GM12878 (cell line): ENCODE data around the gene NMT1. TPM values are rescaled to one million over a fixed set of nuclear protein-coding genes. Genes with fewer than 3 reads are reported as not detected.

Source experiments
- ATAC-seq: fragments of 200-7000 bp; cut with Tn5 transposase; 3 replicates; pipeline ENCODE4 v1.9.1; 2020; ENCODE audit warnings: mild to moderate bottlenecking, moderate library complexity
- BruUV-seq: library from RNA; stranded (reverse); fragments of 400-500 nt; replicated peaks from 2 replicates; lab custom pipeline; 2021; lab: Mats Ljungman, UMichigan
- CTCF ChIA-PET: fragments of 300-600 bp; sonication (Branson Sonifier 250); formaldehyde crosslinking; extraction: SDS; loops from one replicate; lab custom pipeline; 2021; ENCODE audit warnings: inconsistent platforms; lab: Yijun Ruan, JAX
- POLR2A ChIA-PET: fragments of 350-600 bp; formaldehyde crosslinking; extraction: SDS; loops from one replicate; lab custom pipeline; 2021; ENCODE audit warnings: inconsistent platforms; lab: Charles Lee
- RAD21 ChIA-PET: fragments of 300-600 bp; sonication (Branson Sonifier 250); formaldehyde crosslinking; loops from one replicate; lab custom pipeline; 2023; ENCODE audit warnings: antibody characterized with exemption; ENCODE audit not compliant: unreplicated experiment; lab: Charles Lee
- SMC1A ChIA-PET: fragments of 300-600 bp; sonication (Branson Sonifier 250); formaldehyde crosslinking; loops from one replicate; lab custom pipeline; 2023; ENCODE audit not compliant: unreplicated experiment, uncharacterized antibody; lab: Charles Lee
- DNase-seq: peaks from one replicate; pipeline ENCODE4 v3.0.0-alpha.2; 2011; ENCODE audit warnings: low read depth, low spot score
- FAIRE-seq: peaks from 3 replicates; lab custom pipeline; 2011; peaks lifted over from hg19 to GRCh38; lab: Jason Lieb, UNC
- H2AFZ ChIP-seq: 2 replicates; pipeline ENCODE4 v1.6.0; 2011; ENCODE audit warnings: low read depth, low read length, control low read depth; ENCODE audit not compliant: control insufficient read depth
- H3K27ac ChIP-seq: 2 replicates; pipeline ENCODE4 v1.5.1; 2011; ENCODE audit warnings: control low read depth; ENCODE audit not compliant: control insufficient read depth, insufficient read depth
- H3K27me3 ChIP-seq, 2 experiments: replicated peaks in 1 of 2; 2 replicates each; pipeline versions ENCODE4 v1.6.0 to v1.6.1; 2011; ENCODE audit warnings: low read length in 1 of 2; ENCODE audit not compliant: control insufficient read depth in 2 of 2, insufficient read depth in 2 of 2
- H3K36me3 ChIP-seq, 2 experiments: 2 replicates each; pipeline ENCODE4 v1.5.1; 2011; ENCODE audit warnings: low read length in 1 of 2; ENCODE audit not compliant: control insufficient read depth in 2 of 2, insufficient read depth in 2 of 2
- H3K4me1 ChIP-seq: 2 replicates; pipeline ENCODE4 v1.6.1; 2011; ENCODE audit warnings: mild to moderate bottlenecking, low read length, moderate library complexity, mixed read lengths; ENCODE audit not compliant: control insufficient read depth, insufficient read depth
- H3K4me2 ChIP-seq: 2 replicates; pipeline ENCODE4 v1.6.0; 2011; ENCODE audit warnings: control low read depth; ENCODE audit not compliant: control insufficient read depth, insufficient read depth
- H3K4me3 ChIP-seq: fragments of 200-600 bp; sonication (generic); 2 replicates; pipeline ENCODE4 v1.5.1; 2016
- H3K79me2 ChIP-seq: 2 replicates; pipeline ENCODE4 v1.6.0; 2011; ENCODE audit warnings: low read length; ENCODE audit not compliant: control insufficient read depth, insufficient read depth
- H3K9ac ChIP-seq: 2 replicates; pipeline ENCODE4 v1.8.0; 2011; ENCODE audit warnings: low read length, control low read depth, mixed read lengths; ENCODE audit not compliant: control insufficient read depth, insufficient read depth
- H3K9me3 ChIP-seq: replicated peaks from 3 replicates; pipeline ENCODE4 v1.5.1; 2011; ENCODE audit warnings: mild to moderate bottlenecking, low read length; ENCODE audit not compliant: control insufficient read depth, insufficient read depth
- H4K20me1 ChIP-seq: 2 replicates; pipeline ENCODE4 v1.6.0; 2011; ENCODE audit not compliant: control insufficient read depth, insufficient read depth
- BACH1 ChIP-seq: fragments of 450-650 bp; IDR thresholded peaks from 2 replicates; pipeline ENCODE4 v1.6.1; 2017; ENCODE audit warnings: mild to moderate bottlenecking, borderline replicate concordance
- HCFC1 ChIP-seq: fragments of 150-350 bp; IDR thresholded peaks from 2 replicates; pipeline ENCODE4 v1.6.1; 2014; ENCODE audit warnings: low read length
- HDGF ChIP-seq: fragments of 450-650 bp; IDR thresholded peaks from 2 replicates; pipeline ENCODE4 v1.6.1; 2016; ENCODE audit warnings: antibody characterized with exemption
- IKZF2 ChIP-seq, 2 experiments: fragments of 450-650 bp; IDR thresholded peaks; 2 replicates each; pipeline ENCODE4 v1.6.1; 2017; ENCODE audit warnings: mild to moderate bottlenecking in 2 of 2, moderate library complexity in 2 of 2
- NBN ChIP-seq: fragments of 450-650 bp; IDR thresholded peaks from 2 replicates; pipeline ENCODE4 v1.6.1; 2016
- NKRF ChIP-seq: fragments of 450-650 bp; conservative IDR thresholded peaks from 2 replicates; pipeline ENCODE4 v1.6.1; 2017; ENCODE audit warnings: mild to moderate bottlenecking, moderate library complexity
- NR2C1 ChIP-seq: fragments of 450-650 bp; IDR thresholded peaks from 2 replicates; pipeline ENCODE4 v1.6.1; 2017; ENCODE audit warnings: antibody characterized with exemption, mild to moderate bottlenecking, moderate library complexity
- NR2F1 ChIP-seq: fragments of 450-650 bp; conservative IDR thresholded peaks from 2 replicates; pipeline ENCODE4 v1.6.1; 2017; ENCODE audit warnings: mild to moderate bottlenecking
- PKNOX1 ChIP-seq: fragments of 450-650 bp; IDR thresholded peaks from 2 replicates; pipeline ENCODE4 v1.6.1; 2016; ENCODE audit warnings: mild to moderate bottlenecking
- RCOR1 ChIP-seq: conservative IDR thresholded peaks from 2 replicates; pipeline ENCODE4 v1.6.1; 2012; ENCODE audit warnings: low read depth, low read length, improper control_type of control experiment
- TCF3 ChIP-seq: IDR thresholded peaks from 2 replicates; pipeline ENCODE4 v1.6.1; 2012; ENCODE audit warnings: low read depth, mild to moderate bottlenecking, low read length, borderline replicate concordance; ENCODE audit not compliant: insufficient read depth
- USF1 ChIP-seq: IDR thresholded peaks from 2 replicates; pipeline ENCODE4 v1.6.1; 2011; ENCODE audit warnings: borderline replicate concordance, low read depth, mild to moderate bottlenecking, moderate library complexity, mixed read lengths, low read length; ENCODE audit not compliant: insufficient read depth; ENCODE audit errors: extremely low read length
- ZNF24 ChIP-seq: fragments of 450-650 bp; IDR thresholded peaks from 2 replicates; pipeline ENCODE4 v1.6.1; 2017; ENCODE audit warnings: antibody characterized with exemption, mild to moderate bottlenecking
- ZNF274 ChIP-seq: IDR thresholded peaks from one replicate; pipeline ENCODE4 v1.8.0; 2011; ENCODE audit not compliant: insufficient read length, insufficient read depth
- ZNF384 ChIP-seq: IDR thresholded peaks from 2 replicates; pipeline ENCODE4 v1.6.1; 2012; ENCODE audit warnings: low read depth, mild to moderate bottlenecking, low read length, improper control_type of control experiment, borderline replicate concordance
- WGBS: methylation state at CpG from one replicate; pipeline ENCODE4 v1.1.6; 2016; ENCODE audit warnings: low lambda C conversion rate; ENCODE audit not compliant: insufficient replicate concordance, insufficient coverage; ENCODE audit errors: missing lambda C conversion rate; 5-methylcytosine and 5-hydroxymethylcytosine counted together
- in situ Hi-C: fragments of 300-500 bp; cut with MboI; formaldehyde crosslinking; loops from 9 replicates; pipeline ENCODE4 v1.14.3; 2018; ENCODE audit warnings: mixed read lengths
- intact Hi-C: fragments of 100-400 bp; cut with micrococcal nuclease; formaldehyde crosslinking; loops from one replicate; pipeline ENCODE4 v1.14.2; 2022; ENCODE audit not compliant: unreplicated experiment
- polyA plus RNA-seq, 11 experiments: library from polyadenylated mRNA; depleted of rRNA in 4 of 11; unstranded in 6 of 11; stranded (reverse) in 5 of 11; fragments of >200 nt; fragmentation: Nextera tagmentation in 4 of 11; fragmentation: Illumina TruSeq in 1 of 11; extraction: Ambion mirVana in 4 of 11; extraction: Trizol in 1 of 11; gene quantifications; 1 replicate in 1 of 11; 2 replicates in 10 of 11; pipeline versions ENCODE4 v1.2.1 to v1.2.3, GENCODE V29; 2011 to 2016; ENCODE audit warnings: inconsistent platforms in 2 of 11, missing spikeins in 2 of 11, low read depth in 1 of 11
- total RNA-seq, 4 experiments: library from RNA; depleted of rRNA in 3 of 4; stranded (reverse); fragments of >200 nt in 3 of 4; fragmentation: Illumina TruSeq in 1 of 4; extraction: Trizol in 1 of 4; gene quantifications; 2 replicates each; pipeline versions ENCODE4 v1.2.1 to v1.2.3, GENCODE V29; 2013 to 2021

The NMT1 gene
- total and polyA plus RNA-seq, 10 of the 15 experiments (the other 5 are each of a cell fraction or from before 2014, with no cell fraction given), result 96.7 to 395 (median 222) TPM

- 89% methylated on average over 8 of the region's 8 CpGs for WGBS
- ATAC-seq (peak; percentile 25), FAIRE-seq (no peak), DNase-seq (no peak)
- no TSS peak for BruUV-seq
- Histone ChIP-seq H3K4me3 (peak overlapping the region; percentile 43; the same call in 1 of the 2 replicates), H3K4me1 (peaks cover 13% of the 10 kb centered on the region), H3K27me3 (no peaks in the 10 kb centered on the region), H3K27ac (no peak overlapping the region; the same call in 1 of the 2 replicates), H3K4me2 (no peak overlapping the region; the same call in 1 of the 2 replicates), H3K9ac (no peak overlapping the region), H3K79me2 (peaks cover 54% of the 10 kb centered on the region), H2AFZ (no peak overlapping the region), H4K20me1 (no peaks in the 10 kb centered on the region), H3K36me3 (peaks cover 0 to 1% of the 10 kb centered on the region in 2 experiments; a peak in 1 of 4 replicates), H3K9me3 (no peaks in the 10 kb centered on the region)
- in situ Hi-C loops (no loop called here), intact Hi-C loops (loop anchor here (2.0 kb wide), 1 partner anchor 26 kb away; no protein-coding TSS in a partner anchor)
- SMC1A ChIA-PET, result interaction anchor here (0.9 to 4.2 kb wide), 7 partner anchors 9 to 177 kb away, joined by 3 to 38 read pairs (median 7); partner anchors contain the start of gene NMT1
- CTCF ChIA-PET, result interaction anchor here (0.5 to 6.1 kb wide), 10 partner anchors 8 to 150 kb away, joined by 3 to 58 read pairs (median 4); partner anchors contain the start of genes EFTUD2 and NMT1
- RAD21 ChIA-PET, result interaction anchor here (1.0 to 4.3 kb wide), 7 partner anchors 10 to 101 kb away, joined by 3 to 49 read pairs (median 10); partner anchors contain the start of genes ACBD4 and NMT1
- POLR2A ChIA-PET, result interaction anchor here (0.6 to 7.1 kb wide), 9 partner anchors 10 to 358 kb away, joined by 3 to 119 read pairs (median 4); partner anchors contain the start of gene NMT1
- TF ChIP-seq USF1 (no peak), HCFC1 (no peak), RCOR1 (no peak), ZNF24 (no peak), IKZF2 (IDR thresholded peaks at IDR 0.05) (peak; percentile 38 to 47; a peak in 3 of 4 replicates), ZNF384 (no peak), ZNF274 (no peak), HDGF (0 out of 2 replicates have a peak, but pooled peaks have one; percentile 16), TCF3 (no peak), PKNOX1 (peak; percentile 32; the same call in 1 of the 2 replicates), BACH1 (no peak), NBN (no peak), NKRF (no peak), NR2F1 (peak; percentile 38; the same call in 1 of the 2 replicates), NR2C1 (no peak)
These were observed 12.1 kb upstream of the NMT1 start for GRCh38 chr17:45048795-45049563.
